GM18909 (cell line): Measurements from ENCODE around the gene NAALADL2.

Source experiments
- ATAC-seq: cut with Tn5 transposase; IDR thresholded peaks from one replicate; pipeline ENCODE4 v1.9.1; 2021; ENCODE audit warnings: mild to moderate bottlenecking; ENCODE audit not compliant: unreplicated experiment, poor library complexity

Gene NAALADL2

DNA sequence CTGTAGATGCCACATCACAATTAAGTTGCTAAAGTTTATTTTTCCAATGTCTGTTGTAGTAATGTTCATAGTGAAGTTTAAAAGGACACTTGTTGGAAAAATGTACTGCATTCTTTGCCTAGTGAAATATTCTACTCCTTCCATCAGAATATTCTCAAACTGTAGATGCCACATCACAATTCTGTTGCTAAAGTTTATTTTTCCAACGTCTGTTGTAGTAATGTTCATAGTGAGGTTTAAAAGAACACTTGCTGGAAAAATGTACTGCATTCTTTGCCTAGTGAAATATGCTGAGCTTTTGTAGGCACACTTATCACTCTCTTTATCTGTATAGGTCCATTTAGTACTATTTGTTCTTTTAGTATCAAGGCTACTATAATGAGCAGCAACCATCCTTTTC is 836.1 kb downstream of the NAALADL2 start:
- no peak for ATAC-seq

DNA sequence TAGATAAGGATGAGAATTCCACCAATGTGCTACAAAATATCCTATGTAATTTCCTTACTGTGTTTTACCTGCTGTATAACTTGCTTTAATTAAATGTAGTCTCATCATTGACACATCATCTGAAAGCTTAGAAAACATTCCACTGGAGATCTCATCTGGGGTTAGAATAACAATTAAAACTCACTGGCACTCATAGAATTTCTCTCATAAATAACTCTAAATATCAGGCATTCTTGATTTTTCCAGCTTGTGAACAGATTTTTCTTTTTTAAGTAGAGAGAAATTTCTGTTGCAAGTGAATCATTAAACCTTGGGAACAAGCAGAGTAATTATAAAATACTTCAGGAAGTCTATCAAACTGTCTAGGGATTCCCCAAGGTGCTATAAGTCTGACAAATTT is 843.8 kb downstream of the NAALADL2 start:
- ATAC-seq = no peak

- ATAC-seq = no peak
These were observed 845.4 kb downstream of the NAALADL2 start for GRCh38 chr3:175704366-175705055.

DNA sequence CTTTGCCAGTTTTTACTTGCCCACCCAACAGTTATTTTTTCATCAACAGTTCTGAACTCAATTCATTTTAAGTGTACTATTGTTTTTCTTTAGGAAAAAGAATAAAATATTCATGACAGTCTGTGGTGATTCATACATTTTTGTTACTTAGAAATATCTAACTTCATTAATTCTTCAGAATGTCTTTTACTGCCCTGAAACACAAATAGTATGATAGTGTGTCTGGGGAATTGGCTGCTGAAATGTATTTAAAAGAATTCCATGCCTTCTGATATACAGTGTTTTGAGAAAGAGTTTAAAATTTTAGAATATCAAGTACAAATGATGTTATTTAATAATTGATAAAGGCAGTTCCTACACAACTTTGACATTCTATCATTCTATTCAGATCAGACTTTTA is 854.1 kb downstream of the NAALADL2 start:
- no peak for ATAC-seq

DNA sequence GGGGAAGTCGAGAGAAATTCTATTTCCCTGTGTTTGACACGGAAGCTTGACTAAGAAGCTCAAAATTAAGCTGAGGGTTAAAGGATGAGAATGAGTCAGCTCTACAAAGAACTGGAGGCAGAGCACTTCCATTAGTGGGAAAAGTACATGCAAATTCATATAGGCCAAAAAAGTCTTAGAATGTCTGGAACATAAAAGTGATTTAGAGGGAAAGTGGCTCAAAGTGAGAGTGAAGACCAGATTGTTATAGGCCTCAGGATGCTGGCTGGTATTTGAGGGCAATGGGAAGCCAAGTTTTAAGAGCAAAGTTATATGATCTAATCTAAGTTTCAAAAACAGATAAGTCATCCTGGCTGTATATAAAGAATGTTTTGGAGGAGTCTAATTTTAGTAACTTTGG is 857.3 kb downstream of the NAALADL2 start:
- ATAC-seq = no peak

DNA sequence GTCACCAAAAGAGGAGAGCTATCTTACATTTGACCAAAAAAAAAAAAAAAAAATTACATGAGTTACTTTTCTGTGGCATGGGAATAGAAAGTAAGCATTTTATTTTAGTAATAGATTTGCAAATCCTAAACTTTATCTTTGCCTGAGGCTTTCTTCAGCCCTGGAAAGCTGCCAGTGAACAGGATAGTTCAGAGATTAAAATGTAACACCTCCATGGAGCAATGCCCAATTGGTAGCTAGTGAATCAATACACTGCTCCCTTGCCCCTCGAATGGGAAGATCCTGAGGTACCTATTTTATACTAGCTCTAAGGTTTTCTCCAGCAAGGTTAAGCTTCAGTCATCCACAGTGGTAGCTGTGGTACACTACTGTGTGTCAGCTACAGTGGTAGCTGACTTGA is 867.1 kb downstream of the NAALADL2 start:
- no peak for ATAC-seq

- ATAC-seq = no peak
These were observed 869.4 kb downstream of the NAALADL2 start for GRCh38 chr3:175728566-175728965.

- no peak for ATAC-seq
These were observed 870.3 kb downstream of the NAALADL2 start for GRCh38 chr3:175729466-175729865.

GRCh38 chr3:175731543-175731942 is 872.4 kb downstream of the NAALADL2 start:
- no peak for ATAC-seq

DNA sequence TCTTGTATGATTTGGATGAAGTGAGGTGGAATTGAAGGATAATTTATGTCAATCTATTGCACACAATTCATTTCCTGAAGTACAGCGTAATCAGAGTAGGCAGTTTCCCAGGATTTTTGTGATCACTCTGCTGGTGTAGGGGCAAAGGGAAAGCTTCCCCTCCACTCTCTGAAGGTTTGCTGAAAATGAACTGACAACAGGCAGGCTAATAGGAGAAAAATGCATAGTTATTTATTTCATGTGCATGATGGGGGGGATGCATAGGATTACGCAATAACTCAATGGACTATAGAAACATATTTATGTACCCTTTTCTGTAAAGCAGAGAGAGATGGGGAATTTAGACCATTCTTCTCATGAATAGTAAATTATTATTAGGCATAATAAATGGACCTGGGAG is 872.9 kb downstream of the NAALADL2 start:
- no peak for ATAC-seq

DNA sequence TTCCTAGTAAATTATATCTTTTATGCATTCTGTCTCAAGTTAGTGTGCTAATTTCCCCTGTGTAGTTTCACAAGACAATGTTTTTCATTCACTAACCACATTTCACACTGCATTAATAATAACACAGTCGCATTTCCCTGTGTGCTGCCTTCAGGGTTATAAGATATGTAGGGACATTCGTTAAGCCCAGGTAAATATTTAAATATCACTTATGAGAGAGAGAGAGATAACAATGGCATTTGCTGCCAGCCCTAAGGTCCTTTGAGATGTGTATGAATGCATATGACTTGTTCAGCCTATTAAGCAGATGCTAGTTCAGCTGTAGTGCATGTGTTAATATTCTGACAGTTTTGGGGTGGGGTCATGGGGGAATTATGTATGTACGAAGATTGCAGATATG is 876.7 kb downstream of the NAALADL2 start:
- ATAC-seq = no peak

GRCh38 chr3:175737646-175738572 is 878.8 kb downstream of the NAALADL2 start:
- ATAC-seq = no peak

DNA sequence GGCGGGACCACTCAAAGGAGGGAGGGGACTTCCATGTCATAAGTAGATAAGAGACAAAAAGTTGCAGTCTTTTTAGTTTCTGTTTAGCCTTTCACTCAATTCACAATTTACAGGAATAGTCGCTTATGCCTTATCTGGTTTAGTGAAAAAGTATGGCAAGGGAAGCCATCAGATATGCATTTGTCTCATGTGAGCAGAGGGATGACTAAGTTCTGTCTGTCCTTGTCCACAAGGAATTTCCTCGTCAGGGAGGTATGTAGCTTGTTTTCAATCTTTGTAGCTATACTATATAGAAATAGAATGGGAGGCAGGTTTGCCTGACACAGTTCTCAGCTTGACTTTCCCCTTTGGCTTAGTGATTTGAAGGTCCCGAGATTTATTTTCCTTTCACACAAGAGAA is 882.8 kb downstream of the NAALADL2 start:
- no peak for ATAC-seq

DNA sequence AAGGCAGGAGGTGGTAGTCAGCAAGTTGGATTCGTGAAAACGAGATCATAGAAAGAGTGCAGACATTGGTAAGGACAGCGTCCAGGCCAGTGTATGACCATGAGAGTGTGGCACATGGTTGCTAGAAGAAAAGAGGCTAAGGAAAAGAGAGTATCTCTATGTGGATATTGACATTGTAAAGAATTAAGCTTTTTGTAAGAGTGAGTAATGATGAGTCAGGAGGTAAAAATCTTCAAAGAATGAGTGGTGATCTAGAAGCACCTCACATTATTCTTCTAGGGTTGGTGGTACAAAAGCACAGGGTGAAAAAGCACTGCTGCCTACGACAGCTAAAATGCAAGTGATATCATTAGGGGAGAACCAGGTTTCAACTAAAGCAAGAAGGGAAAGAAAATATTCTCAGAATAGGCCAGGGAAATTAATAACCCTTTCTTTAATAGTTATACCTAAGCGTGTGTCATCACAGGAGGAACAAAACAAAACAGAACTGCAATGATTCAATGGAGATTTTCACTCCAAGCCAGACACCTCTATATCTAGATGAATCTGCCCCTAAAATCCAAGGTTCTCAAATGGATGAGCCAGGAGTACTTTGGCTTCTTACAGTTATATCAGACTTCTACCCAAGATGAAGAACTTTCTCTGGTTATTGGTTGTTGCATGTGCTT is 884.7 kb downstream of the NAALADL2 start:
- ATAC-seq = no peak

GRCh38 chr3:175746308-175746707 is 887.2 kb downstream of the NAALADL2 start:
- ATAC-seq = no peak

- ATAC-seq = no peak
These were observed 889.1 kb downstream of the NAALADL2 start for GRCh38 chr3:175748087-175748730.

DNA sequence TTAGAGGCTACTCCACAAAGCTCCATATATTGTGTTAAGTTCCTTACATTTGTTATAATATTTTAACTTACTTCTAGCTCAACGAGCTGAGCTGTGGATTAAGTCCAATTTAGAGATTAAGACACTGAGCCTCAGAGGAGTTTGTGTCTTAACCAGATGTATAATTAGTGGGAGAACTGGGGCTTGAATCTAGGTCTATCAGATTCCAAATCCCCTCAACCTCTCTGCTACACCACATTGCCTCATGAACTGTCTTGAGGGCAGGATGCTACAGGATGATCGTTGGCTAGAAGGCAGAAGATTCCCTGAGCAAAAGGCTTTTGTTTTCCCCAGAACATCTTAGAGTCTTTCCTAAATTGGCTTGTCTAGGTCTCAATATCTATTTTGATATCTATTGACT is 890.8 kb downstream of the NAALADL2 start:
- ATAC-seq = no peak

GRCh38 chr3:175751089-175751488 is 892.0 kb downstream of the NAALADL2 start:
- no peak for ATAC-seq

DNA sequence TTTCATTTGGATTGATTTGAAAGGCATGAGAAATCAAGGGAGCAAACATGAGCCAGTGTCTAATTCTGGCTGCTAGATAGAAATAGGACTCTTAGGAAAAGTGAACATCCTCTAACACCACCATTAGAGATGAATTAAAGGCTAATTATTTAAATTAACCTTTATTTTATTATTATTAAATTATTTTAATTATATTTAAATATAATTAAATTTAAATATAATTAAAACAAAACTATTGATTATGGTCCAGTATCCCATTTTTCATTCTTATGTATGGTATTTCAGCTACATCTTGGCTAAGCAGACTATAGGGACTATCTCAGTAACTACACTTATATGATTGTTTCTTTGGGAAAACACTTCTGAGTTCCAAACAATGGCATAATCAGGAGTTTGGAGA is 904.8 kb downstream of the NAALADL2 start:
- no peak for ATAC-seq

DNA sequence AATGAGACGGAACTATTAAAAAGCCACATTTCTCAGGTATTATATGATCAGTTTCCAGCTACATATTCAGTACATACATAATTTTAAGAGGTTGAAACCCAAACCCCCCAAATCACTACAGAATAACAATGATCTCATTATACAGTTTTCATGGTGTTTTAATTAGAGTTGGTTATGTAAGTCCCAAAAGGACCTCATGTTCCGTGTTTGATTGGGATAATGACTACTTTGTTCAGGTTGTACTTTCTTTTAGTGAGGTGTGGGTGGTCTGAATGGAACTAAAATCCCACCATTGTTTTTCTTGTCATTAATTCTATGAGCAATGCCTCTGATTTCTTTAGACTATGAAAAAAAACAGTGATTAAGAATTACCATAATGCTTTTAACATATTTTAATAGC is 905.6 kb downstream of the NAALADL2 start:
- no peak for ATAC-seq

- ATAC-seq = no peak
These were observed 911.3 kb downstream of the NAALADL2 start for GRCh38 chr3:175770426-175770825.
